Astrocyte (in vitro differentiated cells and primary cell): Measurements from ENCODE around the gene HNRNPUL1. TPM values are rescaled to one million over a fixed set of nuclear protein-coding genes. Genes with fewer than 3 reads are reported as not detected.

Experiments used
- DNase-seq: peaks from one replicate; pipeline ENCODE4 v3.0.0-alpha.2; 2010; ENCODE audit warnings: low read depth
- FAIRE-seq: peaks from 2 replicates; lab custom pipeline; 2011; peaks lifted over from hg19 to GRCh38; lab: Jason Lieb, UNC
- H2AFZ ChIP-seq: 2 replicates; pipeline ENCODE4 v1.6.0; 2012; ENCODE audit warnings: low read depth, low read length, inconsistent platforms
- H3K27ac ChIP-seq: 2 replicates; pipeline ENCODE4 v1.5.1; 2011; ENCODE audit warnings: low read depth, low read length, inconsistent platforms
- H3K27me3 ChIP-seq: 2 replicates; pipeline ENCODE4 v1.6.0; 2011; ENCODE audit warnings: low read length, inconsistent platforms; ENCODE audit not compliant: insufficient read depth
- H3K36me3 ChIP-seq: 2 replicates; pipeline ENCODE4 v1.5.1; 2011; ENCODE audit warnings: low read length, inconsistent platforms; ENCODE audit not compliant: insufficient read depth
- H3K4me1 ChIP-seq: 2 replicates; pipeline ENCODE4 v1.5.1; 2011; ENCODE audit warnings: low read length, inconsistent platforms; ENCODE audit not compliant: insufficient read depth
- H3K4me2 ChIP-seq: 2 replicates; pipeline ENCODE4 v1.6.0; 2012; ENCODE audit warnings: low read length, inconsistent platforms
- H3K4me3 ChIP-seq: 2 replicates; pipeline ENCODE4 v1.5.1; 2011; ENCODE audit warnings: low read depth, mild to moderate bottlenecking, low read length, inconsistent platforms; ENCODE audit not compliant: insufficient read depth
- H3K79me2 ChIP-seq: 2 replicates; pipeline ENCODE4 v1.6.0; 2012; ENCODE audit warnings: mild to moderate bottlenecking, low read length, inconsistent platforms; ENCODE audit not compliant: insufficient read depth
- H3K9ac ChIP-seq: 2 replicates; pipeline ENCODE4 v1.6.0; 2012; ENCODE audit warnings: mild to moderate bottlenecking, low read length, inconsistent platforms
- H3K9me3 ChIP-seq: 2 replicates; pipeline ENCODE4 v1.5.1; 2012; ENCODE audit warnings: low read depth, mild to moderate bottlenecking, low read length, inconsistent platforms; ENCODE audit not compliant: insufficient read depth
- H4K20me1 ChIP-seq: 2 replicates; pipeline ENCODE4 v1.6.0; 2012; ENCODE audit warnings: low read length, inconsistent platforms; ENCODE audit not compliant: insufficient read depth
- H3K27ac Mint-ChIP-seq: one replicate; pipeline ENCODE4 v1.8.0; 2021; ENCODE audit warnings: mild to moderate bottlenecking, mixed read lengths; ENCODE audit not compliant: unreplicated experiment
- H3K27me3 Mint-ChIP-seq: one replicate; pipeline ENCODE4 v1.8.0; 2021; ENCODE audit warnings: low read depth, mixed read lengths; ENCODE audit not compliant: unreplicated experiment
- H3K36me3 Mint-ChIP-seq: one replicate; pipeline ENCODE4 v1.8.0; 2021; ENCODE audit warnings: low read depth, mixed read lengths; ENCODE audit not compliant: unreplicated experiment
- H3K4me1 Mint-ChIP-seq: one replicate; pipeline ENCODE4 v1.8.0; 2021; ENCODE audit warnings: low read depth, mixed read lengths; ENCODE audit not compliant: unreplicated experiment
- H3K4me3 Mint-ChIP-seq: one replicate; pipeline ENCODE4 v1.8.0; 2021; ENCODE audit warnings: mild to moderate bottlenecking, moderate library complexity, mixed read lengths; ENCODE audit not compliant: unreplicated experiment
- H3K9me3 Mint-ChIP-seq: one replicate; pipeline ENCODE4 v1.8.0; 2021; ENCODE audit warnings: mild to moderate bottlenecking, mixed read lengths; ENCODE audit not compliant: unreplicated experiment
- EZH2 ChIP-seq: IDR thresholded peaks from 2 replicates; pipeline ENCODE4 v1.6.1; 2012; ENCODE audit warnings: mild to moderate bottlenecking, low read length, inconsistent platforms; ENCODE audit not compliant: insufficient read depth
- total RNA-seq: library from RNA; stranded (reverse); gene quantifications from 2 replicates; pipeline ENCODE4 v1.2.1, GENCODE V29; 2021
- TF ChIP-seq, protein P1 (sequence below): IDR thresholded peaks from 2 replicates; pipeline ENCODE4 v1.5.1; 2011; ENCODE audit warnings: low read depth, mild to moderate bottlenecking, inconsistent platforms, low read length, moderate library complexity; ENCODE audit not compliant: insufficient read depth

HNRNPUL1 gene
- total RNA-seq, 1 donor from 2014 or later, result 174 TPM

DNA sequence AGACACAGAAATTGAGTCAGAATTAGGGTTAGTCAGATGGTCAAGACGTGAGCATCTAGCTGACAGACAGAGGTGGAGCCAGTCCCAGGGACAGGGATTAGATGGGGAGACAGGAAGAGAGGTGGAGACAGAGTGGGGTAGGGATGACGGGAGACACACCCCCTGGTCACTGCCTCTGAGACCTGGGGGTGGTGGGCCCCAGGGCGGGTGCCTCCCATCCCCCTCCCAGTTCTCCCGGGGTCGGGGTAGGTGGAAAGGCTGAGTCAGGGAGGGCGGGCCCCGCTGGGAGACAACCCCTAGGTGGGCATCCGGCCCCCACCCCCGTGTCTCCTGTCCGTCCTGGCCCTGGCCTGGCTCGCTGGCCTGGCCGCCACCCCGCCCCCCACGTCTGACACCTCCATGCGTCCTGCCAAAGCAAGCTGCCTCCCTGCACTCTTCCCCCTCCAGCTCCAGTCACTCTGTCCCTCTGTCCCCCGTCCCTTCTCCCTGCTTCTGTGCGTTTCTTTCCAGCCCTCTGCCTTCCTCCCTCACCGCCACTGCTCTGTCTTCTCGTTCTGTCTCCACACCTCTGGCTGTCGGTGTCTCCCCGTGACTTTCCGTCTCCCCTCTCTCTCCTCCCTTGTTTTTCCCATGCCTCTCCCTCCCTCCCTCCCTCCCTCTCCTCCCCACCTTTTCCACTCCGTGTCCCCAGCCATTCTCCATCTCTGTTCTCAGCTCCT lies 60.9 kb downstream of the HNRNPUL1 start:
- peaks cover 61% of the 10 kb centered on the region for H3K4me1 Mint-ChIP-seq
- no peaks in the 10 kb centered on the region for H3K27me3 Mint-ChIP-seq
- DNase-seq, result peak; percentile 77
- H3K36me3 ChIP-seq, result peaks cover 12% of the 10 kb centered on the region
- FAIRE-seq, result peak; percentile 55
- TF ChIP-seq, protein P1, sequence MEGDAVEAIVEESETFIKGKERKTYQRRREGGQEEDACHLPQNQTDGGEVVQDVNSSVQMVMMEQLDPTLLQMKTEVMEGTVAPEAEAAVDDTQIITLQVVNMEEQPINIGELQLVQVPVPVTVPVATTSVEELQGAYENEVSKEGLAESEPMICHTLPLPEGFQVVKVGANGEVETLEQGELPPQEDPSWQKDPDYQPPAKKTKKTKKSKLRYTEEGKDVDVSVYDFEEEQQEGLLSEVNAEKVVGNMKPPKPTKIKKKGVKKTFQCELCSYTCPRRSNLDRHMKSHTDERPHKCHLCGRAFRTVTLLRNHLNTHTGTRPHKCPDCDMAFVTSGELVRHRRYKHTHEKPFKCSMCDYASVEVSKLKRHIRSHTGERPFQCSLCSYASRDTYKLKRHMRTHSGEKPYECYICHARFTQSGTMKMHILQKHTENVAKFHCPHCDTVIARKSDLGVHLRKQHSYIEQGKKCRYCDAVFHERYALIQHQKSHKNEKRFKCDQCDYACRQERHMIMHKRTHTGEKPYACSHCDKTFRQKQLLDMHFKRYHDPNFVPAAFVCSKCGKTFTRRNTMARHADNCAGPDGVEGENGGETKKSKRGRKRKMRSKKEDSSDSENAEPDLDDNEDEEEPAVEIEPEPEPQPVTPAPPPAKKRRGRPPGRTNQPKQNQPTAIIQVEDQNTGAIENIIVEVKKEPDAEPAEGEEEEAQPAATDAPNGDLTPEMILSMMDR, result no peak
- TF ChIP-seq EZH2, result no peak
- H3K36me3 Mint-ChIP-seq, result peaks cover 16% of the 10 kb centered on the region
- peaks cover 15% of the 10 kb centered on the region for H4K20me1 ChIP-seq
- no peaks in the 10 kb centered on the region for H3K27me3 ChIP-seq
- H3K9me3 Mint-ChIP-seq, result no peaks in the 10 kb centered on the region
- no peak overlapping the region for H2AFZ ChIP-seq
- peak overlapping the region; percentile 69 for H3K4me3 Mint-ChIP-seq
- H3K4me1 ChIP-seq, result peaks cover 82% of the 10 kb centered on the region
- H3K79me2 ChIP-seq, result peaks cover 10% of the 10 kb centered on the region
- H3K9me3 ChIP-seq, result no peaks in the 10 kb centered on the region
- H3K27ac Mint-ChIP-seq, result peak overlapping the region; percentile 90
- peak overlapping the region; percentile 12 for H3K4me3 ChIP-seq
- H3K27ac ChIP-seq, result peak overlapping the region; percentile 100
- H3K9ac ChIP-seq, result peak overlapping the region; percentile 95
- peak overlapping the region; percentile 78 for H3K4me2 ChIP-seq

DNA sequence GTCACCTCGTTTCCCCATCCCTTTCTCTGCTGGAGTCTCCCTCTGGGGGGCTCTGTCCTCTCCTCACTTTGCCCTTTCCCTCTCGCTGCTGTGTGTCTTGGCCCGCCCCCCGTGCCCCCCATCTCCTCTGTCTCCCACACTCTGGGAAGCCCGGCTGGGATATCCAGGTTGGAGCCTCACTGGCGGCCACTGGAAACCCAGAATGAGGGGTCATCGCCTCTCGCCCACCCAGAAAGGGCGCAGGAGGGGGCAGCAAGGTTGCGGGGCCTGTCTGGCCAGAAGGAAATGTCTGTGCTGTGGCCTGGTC lies 61.4 kb downstream of the HNRNPUL1 start:
- H3K27ac ChIP-seq, result peak overlapping the region; percentile 100
- FAIRE-seq (no peak), DNase-seq (no peak)
- H3K27me3 ChIP-seq, result no peaks in the 10 kb centered on the region
- peak overlapping the region; percentile 87 for H3K27ac Mint-ChIP-seq
- peak overlapping the region; percentile 78 for H3K4me2 ChIP-seq
- peaks cover 13% of the 10 kb centered on the region for H4K20me1 ChIP-seq
- H3K4me3 ChIP-seq, result peak overlapping the region; percentile 12
- peaks cover 59% of the 10 kb centered on the region for H3K4me1 Mint-ChIP-seq
- peaks cover 82% of the 10 kb centered on the region for H3K4me1 ChIP-seq
- H3K79me2 ChIP-seq, result peaks cover 10% of the 10 kb centered on the region
- no peaks in the 10 kb centered on the region for H3K9me3 ChIP-seq
- peaks cover 18% of the 10 kb centered on the region for H3K36me3 Mint-ChIP-seq
- H3K27me3 Mint-ChIP-seq, result no peaks in the 10 kb centered on the region
- H3K4me3 Mint-ChIP-seq, result peak overlapping the region; percentile 69
- H3K9ac ChIP-seq, result peak overlapping the region; percentile 95
- TF ChIP-seq EZH2, result no peak
- TF ChIP-seq, protein P1, result no peak
- H2AFZ ChIP-seq, result no peak overlapping the region
- peaks cover 14% of the 10 kb centered on the region for H3K36me3 ChIP-seq
- H3K9me3 Mint-ChIP-seq, result no peaks in the 10 kb centered on the region
